Stimulated activated naive B cell treated with anti-CD40 and anti-IgM and Interleukin-4, amounts not matched to agents 10 μg/mL and 1 μg/mL and 100 μg/mL, for 72 hours (primary cell): Measurements from ENCODE around the gene KCNQ1.

Experiments used
- ATAC-seq, 2 donors: fragments of 150-1000 bp; cut with Tn5 transposase; replicated peaks; 2 replicates each; pipeline ENCODE4 v1.10.0; 2021; ENCODE audit warnings: moderate library complexity in 1 of 2
- DNase-seq: peaks from one replicate; pipeline ENCODE4 v3.0.0; 2021
- H3K27ac Mint-ChIP-seq: one replicate; pipeline ENCODE4 v1.8.0; 2022; ENCODE audit warnings: mild to moderate bottlenecking, mixed read lengths
- H3K27me3 Mint-ChIP-seq, 2 donors: one replicate each; pipeline ENCODE4 v1.8.0; 2022; ENCODE audit warnings: mixed read lengths in 2 of 2
- H3K36me3 Mint-ChIP-seq, 2 donors: one replicate each; pipeline ENCODE4 v1.8.0; 2022; ENCODE audit warnings: mixed read lengths in 2 of 2, mild to moderate bottlenecking in 1 of 2
- H3K4me1 Mint-ChIP-seq, 2 donors: one replicate each; pipeline ENCODE4 v1.8.0; 2022; ENCODE audit warnings: mixed read lengths in 2 of 2, mild to moderate bottlenecking in 1 of 2
- H3K4me3 Mint-ChIP-seq, 2 donors: one replicate each; pipeline ENCODE4 v1.8.0; 2022; ENCODE audit warnings: mild to moderate bottlenecking in 2 of 2, mixed read lengths in 2 of 2, moderate library complexity in 1 of 2
- H3K9me3 Mint-ChIP-seq, 2 donors: one replicate each; pipeline ENCODE4 v1.8.0; 2022; ENCODE audit warnings: mixed read lengths in 2 of 2, mild to moderate bottlenecking in 1 of 2

The KCNQ1 gene

DNA sequence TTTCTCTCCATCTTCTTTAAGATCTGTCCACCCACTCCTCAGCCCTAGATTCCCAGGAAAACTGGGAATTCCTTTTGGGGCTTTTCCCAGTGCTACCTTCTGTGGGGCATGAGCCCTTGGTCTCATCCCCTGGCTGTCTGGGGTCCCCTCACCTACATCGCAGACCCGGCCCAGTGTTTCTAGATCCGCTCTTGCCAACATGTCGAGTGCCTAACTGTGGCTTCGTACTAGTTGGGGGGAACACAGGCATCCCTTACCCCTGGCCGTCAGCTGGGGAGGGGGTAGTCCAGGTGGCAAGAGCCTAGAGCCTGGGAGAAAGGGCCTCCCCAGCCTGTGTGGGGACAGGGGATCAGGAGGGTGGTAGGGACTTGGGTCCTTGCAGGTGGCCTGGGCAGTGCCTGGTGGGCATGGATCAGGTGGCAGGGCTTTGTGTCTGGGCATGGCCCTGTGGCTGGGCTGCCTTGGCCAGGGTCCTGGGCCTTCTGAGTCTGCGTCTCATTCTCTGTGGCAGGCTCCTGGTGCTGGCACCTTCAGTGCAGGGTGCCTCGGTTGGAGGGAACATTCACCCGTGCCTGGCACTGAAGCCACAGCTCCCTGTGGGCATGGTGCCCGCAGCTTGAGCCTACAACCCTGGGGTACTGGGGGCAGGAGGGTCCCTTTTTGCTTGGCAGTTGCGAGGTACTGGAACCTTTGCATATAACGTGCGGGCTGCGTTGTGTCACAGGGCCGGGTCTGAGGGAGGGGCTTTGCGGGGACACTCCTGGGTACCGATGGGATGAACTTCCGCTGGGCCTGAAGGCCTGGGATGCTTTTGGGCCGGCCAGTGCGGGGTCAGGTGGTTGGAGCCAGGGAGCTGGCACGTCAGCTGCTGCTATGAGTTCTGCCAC is 4.1 kb downstream of the KCNQ1 start:
- Mint-ChIP-seq H3K4me3 (no peak overlapping the region), H3K27ac (no peak overlapping the region), H3K27me3 (peaks cover 0 to 6% of the 10 kb centered on the region in 2 donors), H3K4me1 (peaks cover 20 to 30% of the 10 kb centered on the region in 2 donors), H3K9me3 (no peaks in the 10 kb centered on the region), H3K36me3 (no peaks in the 10 kb centered on the region)
- DNase-seq (no peak), ATAC-seq (no peak)

DNA sequence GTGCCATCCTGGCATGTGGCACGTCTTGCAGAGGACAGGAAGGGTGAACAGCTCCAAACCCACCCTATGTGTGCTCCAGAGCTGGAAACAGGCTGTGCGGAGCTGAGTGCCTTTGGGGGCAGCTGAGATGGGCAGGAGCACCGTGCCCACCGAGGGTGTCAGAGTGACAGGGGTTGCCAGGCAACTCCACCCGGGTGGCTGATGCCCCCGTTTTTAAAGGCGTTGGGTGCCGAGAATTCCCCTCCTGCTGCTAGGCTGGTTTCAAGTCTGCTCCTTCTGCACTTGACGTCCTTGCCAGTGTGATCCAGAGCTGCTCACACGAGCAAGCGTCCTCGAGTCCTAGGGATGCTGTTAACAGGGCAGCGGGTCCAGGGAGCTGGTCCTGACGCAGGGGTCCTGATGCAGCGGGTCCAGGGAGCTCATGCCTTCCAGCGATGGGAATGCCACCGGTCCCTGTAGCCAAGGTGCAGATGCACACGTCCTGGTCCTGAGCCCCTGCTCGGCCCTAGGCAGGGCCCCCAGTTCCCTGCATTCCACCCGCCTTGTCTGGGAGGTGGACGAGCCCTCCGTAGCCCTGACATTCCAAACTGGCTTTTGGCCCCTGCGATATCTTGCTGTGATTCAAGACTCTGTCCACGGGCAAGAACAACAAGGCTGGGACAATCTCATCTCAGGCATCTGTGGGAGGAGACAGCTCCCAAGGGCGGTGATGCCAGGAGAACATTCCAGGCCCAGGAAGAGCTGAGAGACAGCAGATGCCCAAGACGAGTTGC is 4.9 kb downstream of the KCNQ1 start:
- Mint-ChIP-seq H3K4me1 (peaks cover 20 to 30% of the 10 kb centered on the region in 2 donors), H3K36me3 (no peaks in the 10 kb centered on the region), H3K9me3 (no peaks in the 10 kb centered on the region), H3K27ac (no peak overlapping the region), H3K4me3 (no peak overlapping the region), H3K27me3 (peaks cover 0 to 6% of the 10 kb centered on the region in 2 donors)
- ATAC-seq (no peak), DNase-seq (no peak)

DNA sequence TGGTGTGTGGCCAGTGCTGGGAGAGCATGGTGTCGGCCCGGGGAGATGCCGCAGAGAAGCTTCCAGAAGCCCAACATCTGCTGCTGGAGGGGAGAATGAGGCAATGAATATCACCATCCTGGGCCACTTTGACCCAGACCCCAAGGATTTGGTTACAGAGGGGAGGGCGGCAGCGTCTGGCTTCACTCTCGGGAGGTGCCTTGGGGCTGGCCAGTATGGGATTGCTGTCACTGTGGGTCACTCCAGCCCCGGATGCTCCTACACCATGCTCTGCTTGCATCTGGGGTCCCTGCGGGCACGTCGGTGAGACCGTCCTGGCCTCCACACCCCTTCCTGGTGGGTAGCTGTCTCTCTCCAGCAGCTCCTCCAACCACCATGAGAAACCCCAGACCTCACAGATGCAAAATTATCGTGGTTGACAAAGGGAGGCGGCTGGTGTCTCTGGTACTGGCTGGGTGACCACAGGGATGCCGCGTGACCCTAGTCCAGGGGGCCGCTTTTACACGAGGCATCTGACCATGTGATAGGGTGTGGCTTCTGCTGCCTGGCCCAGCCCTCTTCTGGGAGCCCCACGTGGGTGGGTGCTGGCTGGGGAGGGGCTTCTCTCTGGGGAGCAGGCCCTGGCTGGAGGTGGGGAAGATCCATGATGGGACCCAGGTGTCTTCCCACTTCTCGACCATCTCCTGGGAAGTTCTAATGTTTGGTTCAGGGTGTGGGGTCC is 5.7 kb downstream of the KCNQ1 start:
- H3K9me3 Mint-ChIP-seq: no peaks in the 10 kb centered on the region
- H3K27me3 Mint-ChIP-seq: peaks cover 0 to 2% of the 10 kb centered on the region in 2 donors
- DNase-seq (no peak), ATAC-seq (no peak)
- no peak overlapping the region for H3K27ac Mint-ChIP-seq
- no peak overlapping the region for H3K4me3 Mint-ChIP-seq
- H3K36me3 Mint-ChIP-seq: no peaks in the 10 kb centered on the region
- H3K4me1 Mint-ChIP-seq: peaks cover 17 to 26% of the 10 kb centered on the region in 2 donors

DNA sequence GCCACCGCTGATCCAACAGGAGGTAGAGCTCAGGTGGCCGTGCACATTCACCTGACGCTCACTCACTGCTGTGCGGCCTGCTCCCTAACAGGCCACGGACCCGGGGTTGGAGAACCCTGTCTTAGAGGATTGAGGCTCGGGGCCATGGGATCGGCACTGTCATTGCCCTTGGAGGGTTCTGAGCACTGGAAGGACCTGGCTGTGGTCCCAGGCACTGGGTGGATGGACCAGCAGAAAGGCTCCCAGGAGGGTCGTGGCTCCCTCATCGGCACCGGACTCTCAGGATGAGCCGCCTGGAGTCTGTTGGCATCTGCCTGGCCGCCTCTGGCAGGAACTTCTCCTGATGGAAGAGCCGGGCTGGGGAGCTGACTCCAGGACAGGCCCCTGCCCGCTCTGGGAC is 6.5 kb downstream of the KCNQ1 start:
- Mint-ChIP-seq H3K27me3 (no peaks in the 10 kb centered on the region), H3K36me3 (no peaks in the 10 kb centered on the region), H3K4me1 (peaks cover 13 to 17% of the 10 kb centered on the region in 2 donors), H3K9me3 (no peaks in the 10 kb centered on the region), H3K4me3 (no peak overlapping the region), H3K27ac (no peak overlapping the region)
- DNase-seq (no peak), ATAC-seq (no peak)

DNA sequence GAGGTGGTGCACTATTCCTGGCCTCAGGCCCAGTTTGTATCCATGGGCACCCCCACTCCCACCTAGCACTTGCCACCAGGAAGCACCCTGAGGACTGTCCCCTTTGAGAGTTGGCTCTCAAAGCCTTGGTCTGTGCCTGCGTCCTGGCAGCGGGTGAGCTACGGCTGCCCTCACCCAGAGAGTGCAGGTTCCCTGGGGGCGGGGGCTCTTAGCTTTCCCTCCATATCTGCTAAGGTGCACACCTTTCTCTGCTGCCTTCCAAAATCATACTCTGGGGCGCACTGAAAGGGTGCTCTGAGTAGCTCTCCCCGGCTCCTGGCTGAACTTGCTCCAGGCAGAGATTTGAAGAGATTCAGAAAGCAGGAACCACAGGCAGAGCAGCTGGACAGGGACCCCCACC is 7.1 kb downstream of the KCNQ1 start:
- Mint-ChIP-seq H3K4me3 (no peak overlapping the region), H3K9me3 (no peaks in the 10 kb centered on the region), H3K36me3 (no peaks in the 10 kb centered on the region), H3K27me3 (no peaks in the 10 kb centered on the region), H3K27ac (no peak overlapping the region), H3K4me1 (peaks cover 9 to 12% of the 10 kb centered on the region in 2 donors)
- ATAC-seq (no peak), DNase-seq (no peak)

DNA sequence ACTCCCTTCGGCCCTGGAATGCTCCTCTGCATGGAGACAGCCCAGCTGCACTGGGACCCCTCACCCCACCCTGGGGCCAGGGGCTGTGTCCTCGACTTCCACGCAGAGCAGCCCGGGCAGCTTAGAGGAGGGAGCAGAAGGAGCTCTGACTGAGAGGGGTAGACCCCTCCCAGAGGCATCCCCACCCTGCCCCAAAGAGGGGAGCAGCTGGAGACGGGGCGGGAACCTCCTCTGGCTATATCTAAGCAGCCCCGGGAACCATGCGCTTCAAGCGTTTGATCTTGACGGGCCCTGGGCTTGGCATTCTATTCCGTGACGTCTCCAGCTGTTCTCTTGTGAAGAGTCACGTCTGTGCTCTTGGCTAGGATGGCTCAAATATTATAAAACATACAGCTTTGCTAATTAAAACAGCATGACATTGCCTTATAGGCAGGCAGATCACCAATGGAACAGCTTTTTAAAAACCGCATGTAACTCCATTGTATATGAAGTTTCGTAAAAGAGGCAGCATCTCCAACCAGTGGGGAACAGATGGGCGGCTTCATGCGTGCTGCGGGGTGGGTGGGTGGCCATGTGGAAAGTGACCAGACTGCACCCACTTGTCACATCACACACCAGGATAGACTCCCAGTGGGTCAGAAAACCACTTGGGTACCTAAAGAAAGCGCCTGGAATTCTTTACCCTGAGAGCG is 7.7 kb downstream of the KCNQ1 start:
- no peak for DNase-seq
- H3K27ac Mint-ChIP-seq: no peak overlapping the region
- H3K4me3 Mint-ChIP-seq: no peak overlapping the region
- ATAC-seq: no peak
- no peaks in the 10 kb centered on the region for H3K27me3 Mint-ChIP-seq
- H3K9me3 Mint-ChIP-seq: no peaks in the 10 kb centered on the region
- H3K36me3 Mint-ChIP-seq: no peaks in the 10 kb centered on the region
- H3K4me1 Mint-ChIP-seq: peaks cover 3 to 6% of the 10 kb centered on the region in 2 donors

DNA sequence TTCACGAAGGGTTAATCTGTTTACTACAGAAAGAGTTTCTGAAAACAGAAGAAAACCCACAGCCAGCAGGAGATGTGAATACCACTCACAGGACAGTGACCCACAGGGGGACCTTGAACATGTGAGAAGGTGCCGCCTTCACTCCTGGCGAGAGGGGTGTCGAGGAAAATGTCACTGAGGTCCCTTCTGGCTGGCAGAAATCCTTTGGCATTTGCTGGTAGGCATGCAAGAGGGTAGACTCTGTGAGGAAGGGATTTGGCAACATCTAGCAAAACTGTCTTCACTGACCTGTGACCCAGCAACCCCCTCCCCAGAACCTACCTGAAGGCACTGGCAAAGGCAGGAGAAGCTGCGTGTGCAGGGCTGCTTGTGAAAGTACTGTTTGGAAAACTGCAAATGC is 8.6 kb downstream of the KCNQ1 start:
- Mint-ChIP-seq H3K4me1 (peaks cover 1% of the 10 kb centered on the region in 2 donors), H3K27me3 (no peaks in the 10 kb centered on the region)
- ATAC-seq: no peak

DNA sequence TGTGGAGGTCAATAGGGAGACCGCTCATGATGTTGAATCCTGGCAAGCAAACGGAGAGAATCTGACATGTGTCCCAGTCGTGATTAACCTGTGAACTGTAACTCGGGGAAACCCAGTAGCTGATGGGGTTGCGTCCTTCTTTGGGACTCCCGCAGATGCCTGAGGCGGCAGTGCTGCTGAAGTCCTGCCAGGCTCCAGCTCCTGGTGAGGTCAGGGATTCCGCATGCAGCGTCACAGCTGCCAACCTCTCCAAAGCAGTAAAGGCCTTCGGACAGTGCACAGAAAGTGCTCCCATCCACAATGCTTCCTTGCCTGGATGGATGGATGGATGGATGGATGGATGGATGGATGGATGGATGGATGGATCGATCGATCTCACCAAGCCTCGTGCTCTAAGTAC is 13.5 kb downstream of the KCNQ1 start:
- ATAC-seq (no peak), DNase-seq (no peak)
- Mint-ChIP-seq H3K27ac (no peak overlapping the region), H3K4me3 (no peak overlapping the region), H3K36me3 (no peaks in the 10 kb centered on the region), H3K4me1 (peaks cover 29 to 32% of the 10 kb centered on the region in 2 donors), H3K9me3 (no peaks in the 10 kb centered on the region), H3K27me3 (no peaks in the 10 kb centered on the region)

More for the DNA sequence above, 8.6 kb downstream of the KCNQ1 start:
- no peaks in the 10 kb centered on the region for H3K36me3 Mint-ChIP-seq
- no peaks in the 10 kb centered on the region for H3K9me3 Mint-ChIP-seq
- H3K27ac Mint-ChIP-seq: no peak overlapping the region
- H3K4me3 Mint-ChIP-seq: no peak overlapping the region
- DNase-seq: no peak

DNA sequence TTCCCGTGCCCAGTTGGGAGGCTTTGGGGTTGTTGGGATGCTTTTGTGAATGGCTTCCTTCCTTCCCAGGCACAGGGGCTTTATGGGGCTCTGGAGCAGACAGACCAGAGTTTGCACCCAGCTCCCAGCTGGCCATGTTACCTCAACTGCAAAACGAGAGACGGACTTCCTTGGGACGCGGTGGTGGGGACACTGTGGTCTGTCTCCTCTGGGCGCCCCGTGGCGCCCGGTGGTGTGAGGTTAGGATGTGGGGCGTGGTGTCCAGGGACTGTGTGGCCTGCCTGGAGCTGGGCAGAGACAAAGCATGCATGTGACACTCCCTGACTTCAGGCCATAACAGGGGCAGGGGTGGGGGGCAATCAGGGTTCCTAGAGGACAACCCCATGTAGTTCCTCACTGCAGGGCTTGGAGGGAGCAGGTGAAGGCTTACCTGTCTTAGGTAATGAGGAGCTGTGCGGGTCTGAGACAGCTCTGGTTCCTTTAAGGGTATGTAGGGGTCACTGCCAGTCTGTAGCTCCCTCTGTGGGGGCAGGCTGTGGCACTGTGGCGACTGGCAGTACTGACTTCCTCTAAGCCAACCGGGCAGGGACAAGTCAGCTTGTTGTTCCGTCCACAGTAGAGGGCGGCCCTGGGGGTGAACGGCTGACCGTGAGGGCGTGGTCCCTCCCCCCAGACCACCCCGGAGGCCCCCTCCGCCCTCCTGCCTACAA is 14.4 kb downstream of the KCNQ1 start:
- Mint-ChIP-seq H3K4me3 (no peak overlapping the region), H3K27ac (no peak overlapping the region), H3K4me1 (peaks cover 33 to 38% of the 10 kb centered on the region in 2 donors), H3K9me3 (no peaks in the 10 kb centered on the region), H3K27me3 (no peaks in the 10 kb centered on the region), H3K36me3 (no peaks in the 10 kb centered on the region)
- no peak for DNase-seq
- ATAC-seq: peak; percentile 28 to 46

DNA sequence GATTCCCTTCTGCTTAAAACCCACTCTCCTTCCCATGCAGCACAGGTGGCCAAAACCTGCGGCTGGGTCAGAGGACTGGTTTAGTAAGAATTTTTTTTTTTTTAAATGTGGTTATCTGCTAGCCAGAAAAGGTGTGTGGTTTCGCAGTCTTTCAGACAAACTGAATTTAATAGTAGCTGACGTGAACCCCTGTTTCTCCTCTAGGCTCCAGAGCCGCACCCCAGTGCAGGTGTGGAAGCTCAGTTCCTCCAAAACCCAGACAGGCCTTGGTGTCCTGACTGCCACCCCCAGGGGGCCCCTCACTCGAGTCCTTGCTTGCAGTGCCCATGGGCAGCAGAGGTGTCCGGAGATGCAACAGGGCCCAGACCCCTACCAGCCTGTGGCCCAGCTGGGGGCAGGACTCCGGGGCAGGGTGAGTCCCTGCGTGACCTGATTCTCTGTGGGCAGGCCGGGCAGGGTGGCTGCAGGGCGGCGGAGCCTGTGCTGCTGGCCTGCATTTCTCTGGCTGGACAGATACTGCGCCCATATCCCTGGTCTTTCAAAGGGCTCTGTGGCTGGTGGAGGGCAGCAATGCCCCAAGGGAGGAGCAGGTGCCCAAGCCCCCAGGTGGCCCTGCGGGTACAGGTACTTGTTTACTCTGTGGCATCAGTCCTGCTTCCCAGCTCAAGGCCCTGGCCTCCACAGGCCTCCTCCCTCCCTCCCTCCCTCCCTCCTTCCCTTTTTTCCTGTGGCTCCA is 15.2 kb downstream of the KCNQ1 start:
- Mint-ChIP-seq H3K4me3 (no peak overlapping the region), H3K27ac (no peak overlapping the region), H3K27me3 (no peaks in the 10 kb centered on the region), H3K36me3 (no peaks in the 10 kb centered on the region), H3K4me1 (peaks cover 39 to 45% of the 10 kb centered on the region in 2 donors), H3K9me3 (no peaks in the 10 kb centered on the region)
- no peak for DNase-seq
- ATAC-seq: peak; percentile 26 to 42

DNA sequence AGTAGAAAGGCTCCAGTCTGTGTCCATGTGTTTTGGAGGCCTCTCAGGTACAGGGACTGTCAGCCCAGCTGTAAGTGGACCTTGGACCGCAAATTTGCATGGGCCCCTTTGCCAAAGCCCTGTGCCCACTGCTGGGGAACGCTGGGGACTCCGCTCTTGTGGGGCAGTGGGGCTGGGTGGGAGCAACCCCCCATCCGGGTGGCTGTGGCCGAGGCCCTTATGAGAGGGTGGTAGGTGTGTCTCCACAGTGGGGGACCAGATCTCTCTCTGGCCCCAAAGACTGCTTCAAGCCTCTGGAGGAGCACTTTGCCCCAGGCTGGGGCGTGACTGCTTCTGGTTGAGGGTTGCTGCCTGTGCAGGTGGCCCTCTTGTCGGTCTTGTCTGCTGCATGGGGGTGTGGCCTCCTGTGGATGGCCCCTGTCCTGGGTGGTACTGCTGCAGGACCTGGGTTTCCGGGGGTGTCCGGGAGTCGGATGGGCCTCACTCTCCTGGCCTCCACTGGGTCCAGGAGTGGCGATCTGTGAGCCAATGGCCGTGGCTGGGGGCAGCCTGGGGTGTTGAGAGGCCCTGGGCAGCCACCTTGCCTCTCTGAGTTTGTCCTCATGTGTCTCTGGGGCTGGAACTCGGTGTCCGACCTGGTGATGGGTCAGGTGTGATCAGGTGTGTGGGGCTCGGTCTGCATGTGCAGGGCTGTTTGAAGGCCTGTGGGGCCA is 15.9 kb downstream of the KCNQ1 start:
- DNase-seq: no peak
- Mint-ChIP-seq H3K4me3 (no peak overlapping the region), H3K27me3 (no peaks in the 10 kb centered on the region), H3K9me3 (no peaks in the 10 kb centered on the region), H3K27ac (peak overlapping the region; percentile 76), H3K36me3 (no peaks in the 10 kb centered on the region), H3K4me1 (peaks cover 39 to 48% of the 10 kb centered on the region in 2 donors)
- no peak for ATAC-seq

DNA sequence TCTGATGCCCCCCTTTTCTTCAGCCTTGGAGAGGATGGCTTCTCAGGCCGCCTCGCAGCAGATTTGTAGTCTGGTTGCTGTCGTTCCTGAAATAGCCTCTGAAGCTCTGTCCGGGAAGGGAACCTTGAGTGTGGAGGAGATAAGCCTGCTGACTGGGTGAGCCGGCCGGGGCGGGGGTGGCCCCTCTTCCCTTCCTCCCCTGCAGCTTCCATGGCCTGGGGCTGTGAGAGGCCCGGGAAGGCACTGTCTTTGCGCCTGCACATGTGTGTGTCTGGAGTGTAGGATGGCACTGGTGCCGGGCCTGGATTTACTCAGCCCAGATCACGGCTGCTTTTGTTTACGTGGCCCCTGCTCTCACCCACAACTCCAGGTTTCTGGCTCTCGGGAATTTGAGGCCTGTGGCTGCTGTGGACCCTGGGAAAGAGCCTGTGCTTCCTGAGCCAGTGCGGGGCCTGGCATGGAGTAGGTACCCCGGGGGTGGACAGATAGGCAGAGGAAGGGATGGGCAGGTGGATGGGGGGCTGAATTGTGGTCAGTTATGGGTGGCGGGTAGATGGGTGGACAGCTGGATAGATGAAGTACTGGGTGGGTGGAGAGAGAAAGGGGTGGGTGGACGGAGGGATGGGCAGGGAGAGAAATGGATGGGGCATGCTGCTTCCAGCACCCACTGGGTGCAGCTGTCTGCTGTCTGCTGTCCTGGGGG is 16.6 kb downstream of the KCNQ1 start:
- Mint-ChIP-seq H3K4me3 (no peak overlapping the region), H3K27me3 (no peaks in the 10 kb centered on the region), H3K36me3 (no peaks in the 10 kb centered on the region), H3K4me1 (peaks cover 45 to 55% of the 10 kb centered on the region in 2 donors), H3K27ac (no peak overlapping the region), H3K9me3 (no peaks in the 10 kb centered on the region)
- ATAC-seq: no peak
- no peak for DNase-seq
